SKM-1 (cell line): ENCODE results near the gene IGF2R.
"Not testable (repeated sequence)": the region's sequence is repeated elsewhere in the genome, so short reads cannot be mapped to it uniquely, and the experiment has no call there.

Experiments used
- DNase-seq: peaks from one replicate; lab custom pipeline; 2025; ENCODE audit not compliant: unreplicated experiment; lab: John Stamatoyannopoulos, UW

The IGF2R gene

GRCh38 chr6:160090442-160091239, 121.8 kb downstream of the IGF2R start:
- not testable (repeated sequence) for DNase-seq

GRCh38 chr6:160092176-160092575, 123.3 kb downstream of the IGF2R start:
- not testable (repeated sequence) for DNase-seq

- DNase-seq = no peak
Measured at GRCh38 chr6:160092602-160093001, 123.7 kb downstream of the IGF2R start.

- DNase-seq = no peak
Measured at GRCh38 chr6:160093061-160093460, 124.2 kb downstream of the IGF2R start.

GRCh38 chr6:160093946-160094345, 125.1 kb downstream of the IGF2R start:
- no peak for DNase-seq

GRCh38 chr6:160095146-160095845, 126.4 kb downstream of the IGF2R start:
- DNase-seq = no peak

- DNase-seq = no peak
Measured at GRCh38 chr6:160101277-160102205, 132.7 kb downstream of the IGF2R start.

GRCh38 chr6:160102399-160102798, 133.5 kb downstream of the IGF2R start:
- no peak for DNase-seq

GRCh38 chr6:160102956-160103824, 134.3 kb downstream of the IGF2R start:
- peak; percentile 9 for DNase-seq

- no peak for DNase-seq
Measured at GRCh38 chr6:160103825-160104100, 134.9 kb downstream of the IGF2R start.

- no peak for DNase-seq
Measured at GRCh38 chr6:160104821-160105517, 136.1 kb downstream of the IGF2R start.

GRCh38 chr6:160106010-160106409, 137.1 kb downstream of the IGF2R start:
- no peak for DNase-seq

- no peak for DNase-seq
Measured at GRCh38 chr6:160106701-160107100, 137.8 kb downstream of the IGF2R start.

GRCh38 chr6:160108077-160108476, 139.2 kb downstream of the IGF2R start:
- DNase-seq = no peak

- no peak for DNase-seq
Measured at GRCh38 chr6:160110586-160111123, 141.8 kb downstream of the IGF2R start.

- DNase-seq = no peak
Measured at GRCh38 chr6:160111806-160112205, 142.9 kb downstream of the IGF2R start.

- DNase-seq = no peak
Measured at GRCh38 chr6:160112628-160113299, 143.9 kb downstream of the IGF2R start.

- DNase-seq = not testable (repeated sequence)
Measured at GRCh38 chr6:160114536-160114935, 145.7 kb downstream of the IGF2R start.

GRCh38 chr6:160115421-160115820, 146.5 kb downstream of the IGF2R start:
- DNase-seq = no peak
